ENCODE data around the gene OPRL1.

- TF ChIP-seq CTCF (tag by site-specific recombination; IDR thresholded peaks at IDR 0.05), result no peak
- no peak for TF ChIP-seq SALL2 (tag by site-specific recombination; IDR thresholded peaks at IDR 0.05; ENCODE audit: borderline replicate concordance)
- TF ChIP-seq ZNF174 (tag by site-specific recombination; IDR thresholded peaks at IDR 0.05), result no peak
- TF ChIP-seq ZNF585B (tag by site-specific recombination; IDR thresholded peaks at IDR 0.05), result no peak
- TF ChIP-seq ZNF280D (tag by site-specific recombination; IDR thresholded peaks at IDR 0.05), result no peak
- TF ChIP-seq ZNF555 (tag by site-specific recombination; conservative IDR thresholded peaks at IDR 0.05), result no peak
- no peak for TF ChIP-seq ZNF148 (tag by site-specific recombination; IDR thresholded peaks at IDR 0.05; ENCODE audit: borderline replicate concordance)
- no peak for TF ChIP-seq ZNF239 (tag by site-specific recombination; IDR thresholded peaks at IDR 0.05)
- TF ChIP-seq PRDM4 (tag by site-specific recombination; IDR thresholded peaks at IDR 0.05), result no peak
- no peak for TF ChIP-seq ZNF510 (tag by site-specific recombination; IDR thresholded peaks at IDR 0.05; ENCODE audit: insufficient replicate concordance)
Measured at GRCh38 chr20:64146301-64146935, 66.5 kb downstream of the OPRL1 start.

All from HEK293 (cell line).